Colon (tissue), 2 donors: ENCODE results near the gene MROH7.

ENCODE experiments used
- FAIRE-seq: peaks from 2 replicates; lab custom pipeline; 2012; peaks lifted over from hg19 to GRCh38; lab: Jason Lieb, UNC
- donor health status: control.
- donor health status: control.

The MROH7 gene

DNA sequence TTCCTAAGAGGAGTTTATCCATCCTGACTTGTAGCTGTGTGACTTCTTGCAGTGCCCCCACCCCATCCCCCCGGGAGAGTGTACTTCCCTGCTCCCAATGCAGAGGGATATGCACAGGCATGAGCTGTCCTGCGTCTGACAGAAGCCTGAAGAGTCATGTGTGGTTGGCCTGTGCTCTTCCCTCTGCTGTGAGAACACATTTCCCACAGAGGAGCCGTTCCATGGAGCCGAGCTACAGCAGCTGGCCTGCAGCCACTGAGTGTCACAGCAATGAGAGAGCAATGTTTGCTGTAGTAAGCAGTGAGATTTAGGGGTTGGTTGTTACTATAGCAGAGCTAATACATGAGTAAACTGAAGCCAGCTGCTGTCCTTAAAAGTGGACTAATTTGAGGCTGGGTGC lies 100.7 kb downstream of the MROH7 start:
- FAIRE-seq, result no peak

- FAIRE-seq, result no peak
These were observed 102.0 kb downstream of the MROH7 start for GRCh38 chr1:54743416-54744226.

DNA sequence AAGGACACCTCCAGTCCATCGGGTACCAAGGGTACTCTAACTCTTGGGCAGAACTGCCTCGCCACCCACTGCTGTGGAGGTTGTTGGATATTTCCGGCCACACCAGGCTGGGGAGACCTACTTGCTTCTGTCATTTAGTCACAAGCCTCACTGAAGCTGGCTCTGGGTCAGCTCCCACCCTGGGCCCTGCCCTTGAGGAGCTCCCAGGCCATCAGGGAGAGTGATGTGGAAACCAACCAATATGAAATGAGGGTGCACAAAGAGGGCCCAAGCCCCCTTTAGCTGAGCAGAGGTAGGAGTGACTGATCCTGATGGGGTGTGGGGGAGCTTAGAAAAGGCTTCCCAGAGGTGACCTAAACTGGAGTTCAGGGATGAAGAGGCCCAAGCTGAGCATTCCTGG lies 103.1 kb downstream of the MROH7 start:
- FAIRE-seq, result no peak

- no peak for FAIRE-seq
These were observed 103.7 kb downstream of the MROH7 start for GRCh38 chr1:54745274-54745673.

DNA sequence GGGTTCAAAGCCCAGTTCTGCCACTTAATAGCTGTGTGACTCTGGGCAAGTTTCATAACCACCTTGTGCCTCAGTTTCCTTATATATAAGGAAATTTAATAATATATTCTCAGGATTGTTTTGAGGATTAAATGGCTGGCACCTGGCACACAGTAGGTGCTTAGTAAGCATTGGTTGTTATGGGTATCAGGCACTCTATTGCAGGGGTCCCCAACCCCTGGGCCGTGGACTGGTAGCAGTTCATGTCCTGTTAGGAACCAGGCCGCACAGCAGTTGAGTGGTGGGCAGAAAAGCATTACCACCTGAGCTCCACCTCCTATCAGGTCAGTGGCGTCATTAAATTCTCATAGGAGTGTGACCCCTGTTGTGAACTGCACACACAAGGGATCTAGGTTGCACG lies 104.3 kb downstream of the MROH7 start:
- no peak for FAIRE-seq

DNA sequence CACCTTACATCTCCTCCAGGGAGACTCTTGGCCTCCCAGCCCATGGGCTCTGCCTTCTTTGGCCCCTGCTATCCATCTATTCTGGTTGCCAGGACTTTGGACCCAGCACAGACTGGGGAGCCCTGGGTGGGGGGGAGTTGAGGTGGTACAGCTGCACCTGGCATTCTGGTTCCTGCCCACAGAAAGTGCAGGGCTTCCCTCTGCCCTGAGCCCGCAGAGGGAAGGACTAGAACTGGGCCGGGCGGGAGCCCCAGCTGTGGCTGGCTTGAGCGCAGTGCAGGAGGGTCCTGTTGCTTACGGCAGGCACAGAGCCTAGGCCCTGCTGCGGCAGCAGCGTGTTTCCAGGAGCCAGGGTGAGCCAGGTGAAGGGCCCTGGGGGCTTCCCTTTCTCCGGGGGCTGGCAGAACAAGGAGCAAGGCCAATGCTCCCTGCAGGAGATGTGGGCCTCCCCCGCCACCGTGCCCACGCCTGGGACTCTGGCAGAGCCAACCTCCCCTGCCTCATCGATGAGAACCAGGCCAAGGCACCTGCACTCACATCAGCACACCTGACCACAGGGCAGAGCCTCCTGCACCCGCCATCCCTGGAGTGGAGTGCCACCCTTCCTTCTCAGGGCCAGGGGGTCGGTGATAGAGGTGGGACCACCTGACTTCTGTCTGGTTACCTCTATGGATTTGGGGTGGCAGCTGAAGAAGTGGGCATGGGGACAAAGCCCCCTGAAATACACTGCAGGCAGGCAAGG lies 106.7 kb downstream of the MROH7 start:
- FAIRE-seq, result no peak

- no peak for FAIRE-seq
These were observed 109.0 kb downstream of the MROH7 start for GRCh38 chr1:54750596-54750995.

- no peak for FAIRE-seq
These were observed 109.8 kb downstream of the MROH7 start for GRCh38 chr1:54751426-54751825.

GRCh38 chr1:54754045-54754444 lies 112.5 kb downstream of the MROH7 start:
- FAIRE-seq, result no peak

DNA sequence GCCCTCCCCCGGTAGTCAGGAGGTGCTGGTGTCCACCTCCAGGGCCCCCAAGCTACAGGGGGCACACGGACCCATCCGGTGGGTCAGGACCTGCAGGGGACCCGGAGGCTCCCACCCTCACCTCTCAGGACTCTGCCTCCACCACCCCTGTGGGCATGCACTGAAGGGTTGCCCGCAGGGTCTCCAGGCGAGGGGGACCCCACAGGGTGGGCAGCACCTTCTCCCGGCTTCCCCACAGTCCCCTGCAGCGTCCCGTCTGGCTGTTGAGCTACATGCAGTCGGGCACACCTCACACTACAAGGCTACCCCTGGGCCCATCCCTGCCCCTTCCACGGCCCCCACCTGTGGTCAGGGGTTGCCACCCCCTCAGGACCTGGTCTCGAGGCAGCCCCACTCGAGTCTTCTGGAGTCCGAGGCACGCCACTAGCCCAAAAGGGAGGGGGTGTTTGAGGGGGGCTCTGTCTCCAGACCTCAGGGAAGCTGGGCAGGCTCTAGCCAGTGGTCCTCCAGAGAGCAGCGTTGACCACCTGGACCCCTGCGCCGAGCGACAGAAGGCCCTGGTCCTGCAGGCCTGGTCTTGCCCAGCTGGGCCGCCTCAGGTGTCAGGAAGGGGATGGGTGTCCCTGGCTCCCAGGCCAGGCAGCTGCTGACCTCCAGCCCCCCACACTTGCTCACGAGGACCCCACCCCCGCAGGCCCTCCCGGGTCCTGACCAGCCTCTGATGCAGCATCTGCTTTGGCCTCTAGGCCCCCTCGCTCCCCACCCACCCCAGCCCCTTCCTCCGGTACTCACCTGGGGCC lies 113.1 kb downstream of the MROH7 start:
- no peak for FAIRE-seq

- no peak for FAIRE-seq
These were observed 116.2 kb downstream of the MROH7 start for GRCh38 chr1:54757833-54758232.

DNA sequence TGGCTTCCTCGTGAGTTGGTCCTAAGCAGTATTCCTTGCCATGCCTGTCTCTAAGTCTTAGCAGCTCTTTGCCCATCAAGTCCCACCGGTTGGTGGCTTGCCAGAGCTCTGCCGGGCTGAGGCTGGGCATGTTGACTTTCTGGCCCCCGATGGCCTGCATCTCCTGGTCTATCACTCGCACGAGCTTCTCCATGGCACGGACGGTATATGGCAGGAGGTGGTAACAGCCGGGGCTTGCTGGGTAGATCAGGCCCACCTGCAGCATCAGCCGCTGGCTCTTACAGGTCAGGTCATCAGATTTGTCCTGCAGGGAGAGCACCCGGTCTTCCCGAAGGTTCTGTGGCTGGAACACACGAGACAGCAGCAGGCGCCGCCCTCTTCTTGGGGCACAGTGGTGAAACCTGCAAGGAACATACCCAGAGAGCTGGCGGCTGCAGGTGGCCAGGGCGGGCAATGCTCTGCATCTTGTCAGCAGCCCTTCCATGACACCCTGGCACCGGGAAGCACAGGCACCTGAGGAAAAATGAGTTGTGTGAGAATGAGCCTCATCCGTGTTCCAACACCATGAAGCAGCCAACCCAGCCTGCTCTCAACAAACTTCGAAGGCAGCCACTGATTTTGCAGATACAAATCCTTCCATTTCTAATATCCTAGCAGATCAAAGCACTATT lies 117.2 kb downstream of the MROH7 start:
- no peak for FAIRE-seq
